Keratinocyte (primary cell): Measurements from ENCODE around the gene FDX2. TPM values are rescaled to one million over a fixed set of nuclear protein-coding genes. Genes with fewer than 3 reads are reported as not detected.

Experiments used
- DNase-seq: peaks from one replicate; pipeline ENCODE4 v3.0.0-alpha.2; 2011; ENCODE audit warnings: low read depth, missing footprints, low spot score
- FAIRE-seq: peaks from 2 replicates; lab custom pipeline; 2011; peaks lifted over from hg19 to GRCh38; lab: Jason Lieb, UNC
- H2AFZ ChIP-seq: 2 replicates; pipeline ENCODE4 v1.6.0; 2012; ENCODE audit warnings: low read length, control low read depth, inconsistent platforms; ENCODE audit not compliant: control insufficient read depth
- H3K27ac ChIP-seq: 2 replicates; pipeline ENCODE4 v1.5.1; 2011; ENCODE audit warnings: low read length; ENCODE audit not compliant: control insufficient read depth, insufficient read depth
- H3K27me3 ChIP-seq: 3 replicates; pipeline ENCODE4 v1.6.0; 2011; ENCODE audit warnings: low read length; ENCODE audit not compliant: control insufficient read depth, insufficient read depth; ENCODE audit errors: extremely low read depth
- H3K36me3 ChIP-seq, 2 experiments: 2 replicates in 1 of 2; 3 replicates in 1 of 2; pipeline ENCODE4 v1.5.1; 2011; ENCODE audit warnings: low read length in 2 of 2, mild to moderate bottlenecking in 1 of 2; ENCODE audit not compliant: control insufficient read depth in 2 of 2, insufficient read depth in 2 of 2; ENCODE audit errors: extremely low read depth in 1 of 2
- H3K4me1 ChIP-seq: 3 replicates; pipeline ENCODE4 v1.5.1; 2011; ENCODE audit warnings: low read length; ENCODE audit not compliant: control insufficient read depth, insufficient read depth; ENCODE audit errors: extremely low read depth
- H3K4me2 ChIP-seq: 3 replicates; pipeline ENCODE4 v1.6.0; 2011; ENCODE audit warnings: low read depth, low read length; ENCODE audit not compliant: control insufficient read depth, insufficient read depth; ENCODE audit errors: extremely low read depth
- H3K4me3 ChIP-seq, 3 experiments: fragments of 200-600 bp in 1 of 3; sonication (generic) in 1 of 3; 2 replicates in 2 of 3; 3 replicates in 1 of 3; pipeline ENCODE4 v1.5.1; 2011 to 2016; ENCODE audit warnings: low read length in 3 of 3, mild to moderate bottlenecking in 3 of 3, control low read depth in 2 of 3, inconsistent platforms in 1 of 3, low read depth in 1 of 3, mixed read lengths in 1 of 3, mixed run types in 1 of 3, moderate library complexity in 1 of 3; ENCODE audit not compliant: control insufficient read depth in 2 of 3, insufficient read depth in 2 of 3; ENCODE audit errors: extremely low read depth in 1 of 3
- H3K79me2 ChIP-seq: 2 replicates; pipeline ENCODE4 v1.6.0; 2012; ENCODE audit warnings: low read length; ENCODE audit not compliant: control insufficient read depth, insufficient read depth
- H3K9ac ChIP-seq: 3 replicates; pipeline ENCODE4 v1.6.0; 2011; ENCODE audit warnings: low read length; ENCODE audit not compliant: control insufficient read depth, insufficient read depth; ENCODE audit errors: extremely low read depth
- H3K9me1 ChIP-seq: 3 replicates; pipeline ENCODE4 v1.6.0; 2011; ENCODE audit warnings: low read length; ENCODE audit not compliant: control insufficient read depth, insufficient read depth; ENCODE audit errors: extremely low read depth
- H3K9me3 ChIP-seq: 2 replicates; pipeline ENCODE4 v1.5.1; 2012; ENCODE audit warnings: low read depth, low read length; ENCODE audit not compliant: control insufficient read depth
- H4K20me1 ChIP-seq: 3 replicates; pipeline ENCODE4 v1.6.0; 2011; ENCODE audit warnings: low read length; ENCODE audit not compliant: control insufficient read depth, insufficient read depth; ENCODE audit errors: extremely low read depth
- CTCF ChIP-seq, 3 experiments: IDR thresholded peaks in 1 of 3; conservative IDR thresholded peaks in 1 of 3; optimal IDR thresholded peaks in 1 of 3; 2 replicates in 2 of 3; 3 replicates in 1 of 3; pipeline versions ENCODE3 to v1.5.1; 2011; ENCODE audit warnings: low read length in 3 of 3, mild to moderate bottlenecking in 3 of 3, moderate library complexity in 2 of 3, control low read depth in 1 of 3, inconsistent platforms in 1 of 3; ENCODE audit not compliant: insufficient read depth in 2 of 3; ENCODE audit errors: extremely low read depth in 1 of 3
- EZH2 ChIP-seq: IDR thresholded peaks from one replicate; pipeline ENCODE4 v1.6.1; 2012; ENCODE audit warnings: inconsistent platforms, mild to moderate bottlenecking, low read length, moderate library complexity
- dilution Hi-C: fragments of 300-500 bp; cut with MboI; formaldehyde crosslinking; loops from one replicate; pipeline ENCODE4 v1.7.0; 2020; ENCODE audit warnings: low sequenced_read_pairs; ENCODE audit not compliant: extremely low pct_ligation_motif_present
- polyA plus RNA-seq, 5 experiments: library from polyadenylated mRNA; depleted of rRNA in 3 of 5; stranded (reverse) in 3 of 5; stranded (forward) in 1 of 5; unstranded in 1 of 5; fragments of >200 nt; gene quantifications; 1 replicate in 1 of 5; 2 replicates in 3 of 5; 3 replicates in 1 of 5; pipeline versions ENCODE4 v1.2.1 to v1.2.3, GENCODE V29; 2011 to 2012; ENCODE audit warnings: missing spikeins in 2 of 5, low read depth in 1 of 5, low replicate concordance in 1 of 5

FDX2 gene
- polyA plus RNA-seq, 1 donor (not counting 4 experiments of a cell fraction or from before 2014, with no cell fraction given): 19.2 TPM

GRCh38 chr19:10277795-10278589, 37.8 kb downstream of the FDX2 start:
- TF ChIP-seq EZH2: no peak
- no peak for TF ChIP-seq CTCF (optimal IDR thresholded peaks at IDR 0.05 in 1 of 3, IDR thresholded peaks at IDR 0.05 in 1 of 3, conservative IDR thresholded peaks at IDR 0.05 in 1 of 3; ENCODE audit: extremely low read depth in 1 of 3, insufficient read depth in 2 of 3, low read length in 3 of 3)
- no peaks in the 10 kb centered on the region for H3K79me2 ChIP-seq
- H3K27ac ChIP-seq: no peak overlapping the region
- no peak overlapping the region for H3K9ac ChIP-seq
- H3K9me3 ChIP-seq: no peaks in the 10 kb centered on the region
- FAIRE-seq (no peak), DNase-seq (no peak)
- H3K36me3 ChIP-seq: no peaks in the 10 kb centered on the region
- no peaks in the 10 kb centered on the region for H4K20me1 ChIP-seq
- no peaks in the 10 kb centered on the region for H3K9me1 ChIP-seq
- dilution Hi-C loops: no loop called here
- H3K27me3 ChIP-seq: no peaks in the 10 kb centered on the region
- no peak overlapping the region for H3K4me2 ChIP-seq
- peaks cover under 1% of the 10 kb centered on the region for H3K4me1 ChIP-seq
- H2AFZ ChIP-seq: no peak overlapping the region
- H3K4me3 ChIP-seq: no peak overlapping the region

- Histone ChIP-seq H2AFZ (no peak overlapping the region), H3K27ac (no peak overlapping the region), H3K4me2 (no peak overlapping the region), H3K4me1 (peaks cover 9% of the 10 kb centered on the region), H3K9ac (no peak overlapping the region), H3K4me3 (no peak overlapping the region), H3K36me3 (no peaks in the 10 kb centered on the region), H3K27me3 (peaks cover 22% of the 10 kb centered on the region), H3K9me3 (no peaks in the 10 kb centered on the region), H4K20me1 (no peaks in the 10 kb centered on the region), H3K9me1 (no peaks in the 10 kb centered on the region), H3K79me2 (no peaks in the 10 kb centered on the region)
- FAIRE-seq (no peak), DNase-seq (no peak)
- TF ChIP-seq EZH2 (no peak), CTCF (optimal IDR thresholded peaks at IDR 0.05 in 1 of 3, IDR thresholded peaks at IDR 0.05 in 1 of 3, conservative IDR thresholded peaks at IDR 0.05 in 1 of 3; ENCODE audit: extremely low read depth in 1 of 3, insufficient read depth in 2 of 3, low read length in 3 of 3) (no peak)
- dilution Hi-C loops: no loop called here
Observed at GRCh38 chr19:10274589-10274988, 41.2 kb downstream of the FDX2 start.
